OCI-LY1 (cell line): ENCODE results near the gene FYN.

Experiments
- H2AFZ ChIP-seq: fragments of 200-600 bp; sonication (generic), shearing (Covaris generic); 2 replicates; pipeline ENCODE4 v1.6.0; 2014; ENCODE audit warnings: antibody characterized with exemption, mild to moderate bottlenecking, low read length
- H3F3A ChIP-seq: fragments of 200-600 bp; sonication (generic), shearing (Covaris generic); 2 replicates; pipeline ENCODE4 v1.6.0; 2014; ENCODE audit warnings: mild to moderate bottlenecking, antibody characterized with exemption, low read length, moderate library complexity; ENCODE audit not compliant: insufficient read depth
- H3K27ac ChIP-seq: fragments of 200-600 bp; sonication (generic); 2 replicates; pipeline ENCODE4 v1.5.1; 2014; ENCODE audit warnings: low read length, mixed run types, mild to moderate bottlenecking, low read depth; ENCODE audit not compliant: poor library complexity, severe bottlenecking
- H3K27me3 ChIP-seq: fragments of 200-600 bp; sonication (generic); 2 replicates; pipeline ENCODE4 v1.6.0; 2014; ENCODE audit warnings: antibody characterized with exemption, mild to moderate bottlenecking, low read length, moderate library complexity; ENCODE audit not compliant: insufficient read depth
- H3K36me3 ChIP-seq: fragments of 200-600 bp; sonication (generic); 2 replicates; pipeline ENCODE4 v1.6.1; 2014; ENCODE audit warnings: mild to moderate bottlenecking, antibody characterized with exemption, low read length, moderate library complexity, mixed read lengths; ENCODE audit not compliant: insufficient read depth
- H3K4me1 ChIP-seq: fragments of 200-600 bp; sonication (generic); 2 replicates; pipeline ENCODE4 v1.5.1; 2014; ENCODE audit warnings: mild to moderate bottlenecking, low read length, moderate library complexity; ENCODE audit not compliant: insufficient read depth, severe bottlenecking
- H3K4me2 ChIP-seq: fragments of 200-600 bp; sonication (generic), shearing (Covaris generic); 2 replicates; pipeline ENCODE4 v1.6.1; 2014; ENCODE audit warnings: low read length
- H3K4me3 ChIP-seq: fragments of 200-600 bp; sonication (generic); 2 replicates; pipeline ENCODE4 v1.5.1; 2014; ENCODE audit warnings: low read length, low read depth, mild to moderate bottlenecking, mixed read lengths; ENCODE audit not compliant: poor library complexity, severe bottlenecking
- H3K79me2 ChIP-seq: fragments of 200-600 bp; shearing (Covaris generic); 2 replicates; pipeline ENCODE4 v1.6.1; 2016; ENCODE audit warnings: mixed run types, low read length, mixed read lengths; ENCODE audit not compliant: insufficient read depth
- H3K9ac ChIP-seq: fragments of 200-600 bp; sonication (generic), shearing (Covaris generic); 2 replicates; pipeline ENCODE4 v1.6.1; 2014; ENCODE audit warnings: mild to moderate bottlenecking, low read length, mixed read lengths
- H3K9me2 ChIP-seq: fragments of 200-600 bp; sonication (generic), shearing (Covaris generic); 2 replicates; pipeline ENCODE4 v1.6.1; 2014; ENCODE audit warnings: low read depth, mild to moderate bottlenecking, low read length, mixed read lengths
- H3K9me3 ChIP-seq: fragments of 200-600 bp; shearing (Covaris generic); 2 replicates; pipeline ENCODE4 v1.6.1; 2014; ENCODE audit warnings: low read length, mixed read lengths
- H4K20me1 ChIP-seq: fragments of 200-600 bp; sonication (generic), shearing (Covaris generic); 2 replicates; pipeline ENCODE4 v1.6.0; 2016; ENCODE audit warnings: mild to moderate bottlenecking, low read length; ENCODE audit not compliant: insufficient read depth
- EZH2 ChIP-seq: fragments of 200-600 bp; sonication (generic), shearing (Covaris generic); IDR thresholded peaks from 2 replicates; pipeline ENCODE4 v1.8.0; 2017; ENCODE audit warnings: borderline replicate concordance, mixed run types, mild to moderate bottlenecking, antibody characterized with exemption, low read length, moderate library complexity, mixed read lengths
- TF ChIP-seq, protein P1 (sequence below): fragments of 200-600 bp; sonication (generic), shearing (Covaris generic); IDR thresholded peaks from 2 replicates; pipeline ENCODE4 v1.5.1; 2017; ENCODE audit warnings: mild to moderate bottlenecking, antibody characterized with exemption, low read length, moderate library complexity, mixed read lengths

FYN gene

DNA sequence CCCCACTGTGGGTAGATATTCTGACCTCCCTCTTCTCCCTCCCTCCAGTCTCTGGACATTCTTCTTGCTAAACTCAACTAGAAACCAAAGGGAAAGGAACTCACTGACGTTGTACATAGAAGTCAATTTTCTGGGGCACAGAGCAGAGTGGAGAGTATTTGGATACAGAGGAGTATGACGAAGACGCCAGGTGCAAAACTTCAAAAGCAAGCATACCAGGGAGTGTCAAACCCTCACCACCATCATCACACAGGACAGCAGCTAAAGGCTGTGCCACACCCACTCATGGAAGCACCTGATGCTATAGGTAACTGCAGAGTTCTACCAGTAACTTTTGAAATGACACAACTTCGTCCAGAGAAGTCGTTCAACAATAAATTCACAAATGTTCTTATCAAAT, 64.8 kb downstream of the FYN start:
- Histone ChIP-seq H3K4me2 (no peak overlapping the region), H3K9me3 (no peaks in the 10 kb centered on the region), H3F3A (no peaks in the 10 kb centered on the region), H3K27ac (no peak overlapping the region), H3K9me2 (no peaks in the 10 kb centered on the region), H3K4me1 (no peaks in the 10 kb centered on the region), H3K27me3 (no peaks in the 10 kb centered on the region), H2AFZ (no peak overlapping the region), H3K36me3 (no peaks in the 10 kb centered on the region), H4K20me1 (no peaks in the 10 kb centered on the region), H3K79me2 (no peaks in the 10 kb centered on the region), H3K9ac (no peak overlapping the region), H3K4me3 (no peak overlapping the region)
- TF ChIP-seq, protein P1, sequence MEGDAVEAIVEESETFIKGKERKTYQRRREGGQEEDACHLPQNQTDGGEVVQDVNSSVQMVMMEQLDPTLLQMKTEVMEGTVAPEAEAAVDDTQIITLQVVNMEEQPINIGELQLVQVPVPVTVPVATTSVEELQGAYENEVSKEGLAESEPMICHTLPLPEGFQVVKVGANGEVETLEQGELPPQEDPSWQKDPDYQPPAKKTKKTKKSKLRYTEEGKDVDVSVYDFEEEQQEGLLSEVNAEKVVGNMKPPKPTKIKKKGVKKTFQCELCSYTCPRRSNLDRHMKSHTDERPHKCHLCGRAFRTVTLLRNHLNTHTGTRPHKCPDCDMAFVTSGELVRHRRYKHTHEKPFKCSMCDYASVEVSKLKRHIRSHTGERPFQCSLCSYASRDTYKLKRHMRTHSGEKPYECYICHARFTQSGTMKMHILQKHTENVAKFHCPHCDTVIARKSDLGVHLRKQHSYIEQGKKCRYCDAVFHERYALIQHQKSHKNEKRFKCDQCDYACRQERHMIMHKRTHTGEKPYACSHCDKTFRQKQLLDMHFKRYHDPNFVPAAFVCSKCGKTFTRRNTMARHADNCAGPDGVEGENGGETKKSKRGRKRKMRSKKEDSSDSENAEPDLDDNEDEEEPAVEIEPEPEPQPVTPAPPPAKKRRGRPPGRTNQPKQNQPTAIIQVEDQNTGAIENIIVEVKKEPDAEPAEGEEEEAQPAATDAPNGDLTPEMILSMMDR, result no peak
- TF ChIP-seq EZH2, result no peak

DNA sequence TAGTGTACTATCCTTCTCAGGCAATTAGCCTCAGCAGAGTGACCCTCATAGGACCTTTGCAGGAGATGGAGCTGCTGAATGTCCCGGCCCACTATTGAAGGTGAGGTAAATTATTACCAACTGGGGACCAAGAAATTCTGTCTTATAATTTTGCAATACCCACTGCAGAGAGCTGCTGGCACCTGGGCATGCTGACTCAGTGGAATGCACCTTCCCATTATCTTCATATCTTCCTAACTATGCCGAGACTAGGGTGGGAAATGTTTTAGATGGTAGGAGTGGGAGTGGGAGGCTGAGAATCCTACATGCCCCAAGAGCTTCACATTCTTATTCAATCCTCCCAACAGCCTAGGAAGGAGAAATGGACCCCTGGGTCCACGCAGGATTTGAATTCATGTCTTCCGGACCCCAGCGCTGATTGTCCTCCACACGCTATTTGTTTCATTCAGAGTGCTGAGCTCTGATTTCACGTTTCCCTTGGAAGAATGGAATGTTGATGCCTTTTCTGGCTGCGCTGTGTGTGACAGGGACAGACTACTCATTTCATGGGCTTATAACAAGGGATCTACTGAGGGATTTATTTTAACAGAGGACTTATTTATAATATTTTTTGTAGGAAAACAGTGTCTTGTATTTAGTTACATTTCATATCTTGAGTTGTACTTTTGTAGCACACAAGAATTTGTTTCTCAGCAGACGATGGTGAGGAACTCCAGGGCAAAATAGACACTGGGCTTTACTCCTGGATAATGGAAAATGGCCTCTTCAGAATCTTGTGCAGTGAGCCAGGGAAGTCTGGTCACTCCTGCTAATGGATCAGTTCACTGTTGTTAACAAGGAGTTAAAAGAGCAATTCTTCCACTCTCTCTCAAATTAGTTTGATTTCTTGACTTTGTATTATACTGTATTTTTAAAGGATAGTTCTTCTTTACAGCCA, 66.4 kb downstream of the FYN start:
- no peaks in the 10 kb centered on the region for H3K4me1 ChIP-seq
- no peaks in the 10 kb centered on the region for H3K27me3 ChIP-seq
- no peak for TF ChIP-seq EZH2
- TF ChIP-seq, protein P1, result no peak
- no peak overlapping the region for H3K4me2 ChIP-seq
- H3F3A ChIP-seq, result no peaks in the 10 kb centered on the region
- no peaks in the 10 kb centered on the region for H3K79me2 ChIP-seq
- H3K36me3 ChIP-seq, result no peaks in the 10 kb centered on the region
- no peak overlapping the region for H2AFZ ChIP-seq
- no peaks in the 10 kb centered on the region for H3K9me2 ChIP-seq
- no peaks in the 10 kb centered on the region for H4K20me1 ChIP-seq
- H3K9me3 ChIP-seq, result no peaks in the 10 kb centered on the region
- H3K27ac ChIP-seq, result no peak overlapping the region
- no peak overlapping the region for H3K4me3 ChIP-seq
- H3K9ac ChIP-seq, result no peak overlapping the region

DNA sequence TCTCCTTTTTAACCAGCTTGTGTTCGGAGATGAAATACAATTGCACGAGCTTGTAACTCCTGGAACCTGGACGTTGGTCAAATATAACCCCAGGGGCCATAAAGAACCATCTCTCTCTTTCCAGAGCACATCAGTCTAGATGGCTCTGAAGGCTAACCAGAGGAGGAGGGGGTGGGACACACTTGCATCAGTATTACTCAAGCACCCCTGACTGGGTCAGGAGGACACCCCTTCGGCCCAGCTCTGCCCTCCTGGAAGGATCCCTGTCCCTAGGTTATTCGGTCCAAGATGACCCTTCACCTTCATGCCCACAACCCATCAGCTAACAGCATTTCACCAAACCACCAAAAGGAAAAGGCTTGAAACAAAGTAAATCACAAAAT, 67.1 kb downstream of the FYN start:
- no peak overlapping the region for H3K4me2 ChIP-seq
- H3K79me2 ChIP-seq, result no peaks in the 10 kb centered on the region
- no peaks in the 10 kb centered on the region for H3F3A ChIP-seq
- no peaks in the 10 kb centered on the region for H3K27me3 ChIP-seq
- no peak overlapping the region for H3K9ac ChIP-seq
- H4K20me1 ChIP-seq, result no peaks in the 10 kb centered on the region
- H3K4me1 ChIP-seq, result no peaks in the 10 kb centered on the region
- H3K9me3 ChIP-seq, result no peaks in the 10 kb centered on the region
- no peak overlapping the region for H2AFZ ChIP-seq
- TF ChIP-seq, protein P1, result no peak
- no peak for TF ChIP-seq EZH2
- no peaks in the 10 kb centered on the region for H3K36me3 ChIP-seq
- no peaks in the 10 kb centered on the region for H3K9me2 ChIP-seq
- H3K4me3 ChIP-seq, result no peak overlapping the region
- no peak overlapping the region for H3K27ac ChIP-seq
